Raji (cell line): Measurements from ENCODE around the gene AASDH.

Experiments used
- POLR2A ChIP-seq: IDR thresholded peaks from 2 replicates; pipeline ENCODE4 v1.6.1; 2011; ENCODE audit warnings: low read depth, low read length, control low read depth; ENCODE audit not compliant: insufficient read depth

AASDH gene

GRCh38 chr4:56311299-56311975, 75.9 kb downstream of the AASDH start:
- no peak for TF ChIP-seq POLR2A

DNA sequence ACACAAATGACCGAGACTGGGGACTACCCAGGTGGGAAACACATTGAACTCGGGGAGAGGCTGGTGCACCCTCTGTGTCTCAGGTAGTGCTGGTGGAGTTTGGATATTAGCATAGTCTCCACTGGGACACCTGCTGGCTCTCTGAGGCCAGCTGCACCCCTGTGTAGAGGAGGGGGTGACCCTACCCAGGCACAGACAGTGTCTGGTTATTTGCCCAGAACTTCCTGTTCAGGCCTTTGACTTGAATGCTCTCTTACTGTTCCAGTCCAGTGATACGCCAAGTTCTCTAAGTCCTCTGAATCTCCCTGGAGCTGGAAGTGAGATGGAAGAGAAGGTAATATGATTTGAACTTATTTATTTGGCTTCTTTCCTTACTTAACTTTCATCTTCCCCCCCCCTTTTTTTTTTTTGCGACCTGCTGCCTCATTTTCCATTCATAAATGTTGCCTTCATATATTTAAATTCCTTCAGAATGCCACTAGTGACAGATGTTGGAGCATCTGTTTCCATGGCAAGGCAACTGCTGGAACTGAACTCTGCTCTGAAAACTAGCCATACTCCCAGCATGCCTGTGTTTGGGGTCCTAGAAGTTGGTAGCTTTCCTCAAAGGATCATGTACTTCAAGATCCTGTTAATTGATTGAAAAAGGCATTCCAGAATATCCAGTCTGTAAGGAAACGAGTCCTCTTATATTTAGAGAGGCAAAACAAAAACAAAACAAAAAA, 76.7 kb downstream of the AASDH start:
- no peak for TF ChIP-seq POLR2A

- no peak for TF ChIP-seq POLR2A
Measured at GRCh38 chr4:56308384-56308783, 78.9 kb downstream of the AASDH start.

GRCh38 chr4:56307423-56307822, 79.9 kb downstream of the AASDH start:
- no peak for TF ChIP-seq POLR2A

- TF ChIP-seq POLR2A, result no peak
Measured at GRCh38 chr4:56305390-56305789, 81.9 kb downstream of the AASDH start.

DNA sequence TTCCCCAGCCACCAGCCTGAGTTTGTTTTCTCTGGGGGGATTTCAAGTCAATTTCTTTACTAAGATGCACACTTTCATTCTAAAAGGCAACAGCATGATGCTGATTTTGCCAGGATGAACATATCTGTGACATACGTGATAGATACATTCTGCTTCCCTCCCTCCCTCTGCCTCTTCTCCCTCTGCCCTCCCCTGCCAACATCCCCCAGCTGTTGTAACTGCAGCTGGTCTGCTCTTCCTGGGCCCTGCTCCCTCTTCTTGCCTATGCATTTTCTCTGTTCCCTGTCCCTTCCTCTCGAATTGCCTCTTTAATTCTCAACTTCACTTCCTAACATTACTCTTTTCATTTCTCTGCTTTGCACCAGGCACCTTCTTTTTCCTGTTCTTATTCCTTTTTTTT, 83.4 kb downstream of the AASDH start:
- TF ChIP-seq POLR2A, result no peak

GRCh38 chr4:56302760-56303159, 84.5 kb downstream of the AASDH start:
- no peak for TF ChIP-seq POLR2A

- no peak for TF ChIP-seq POLR2A
Measured at GRCh38 chr4:56301997-56302496, 85.2 kb downstream of the AASDH start.

- no peak for TF ChIP-seq POLR2A
Measured at GRCh38 chr4:56301181-56301996, 85.9 kb downstream of the AASDH start.

DNA sequence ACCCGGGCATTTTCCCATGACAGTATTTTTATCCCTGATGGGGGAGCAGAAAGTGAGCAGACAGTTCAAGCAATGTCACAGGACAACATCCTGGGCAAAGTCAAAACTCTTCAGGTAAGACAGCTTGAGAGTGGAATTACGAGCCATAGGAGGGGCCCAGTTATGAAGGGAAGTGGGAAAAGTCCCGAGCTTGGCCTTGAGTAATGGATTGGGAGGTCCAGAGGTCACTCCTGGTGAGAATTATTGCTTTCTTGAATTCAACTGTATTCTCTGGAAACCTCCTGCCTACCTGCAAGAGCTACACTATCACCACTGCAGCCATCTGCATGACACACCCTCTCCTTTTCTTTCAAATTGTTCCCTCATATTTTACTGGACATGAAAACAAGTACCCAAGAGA, 89.1 kb downstream of the AASDH start:
- TF ChIP-seq POLR2A, result no peak

DNA sequence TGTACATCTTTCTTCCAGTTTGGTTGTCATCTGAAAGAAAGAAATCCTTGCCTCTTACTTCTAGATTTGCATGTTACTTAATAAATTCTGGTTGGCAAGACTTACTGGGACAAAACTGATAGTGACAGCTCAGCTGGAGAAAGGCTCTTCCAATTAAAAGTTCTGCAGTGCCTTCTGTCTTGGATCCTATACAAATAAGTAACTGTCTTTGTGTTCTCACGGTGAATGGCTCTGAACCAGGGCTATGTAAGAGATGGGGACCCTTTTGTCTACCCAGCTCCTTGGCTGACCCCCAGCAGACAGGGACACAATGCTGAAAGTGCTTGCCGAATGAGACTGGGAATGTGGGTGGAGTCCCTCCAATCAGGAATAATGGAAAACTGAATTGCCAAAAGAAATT, 89.5 kb downstream of the AASDH start:
- no peak for TF ChIP-seq POLR2A

DNA sequence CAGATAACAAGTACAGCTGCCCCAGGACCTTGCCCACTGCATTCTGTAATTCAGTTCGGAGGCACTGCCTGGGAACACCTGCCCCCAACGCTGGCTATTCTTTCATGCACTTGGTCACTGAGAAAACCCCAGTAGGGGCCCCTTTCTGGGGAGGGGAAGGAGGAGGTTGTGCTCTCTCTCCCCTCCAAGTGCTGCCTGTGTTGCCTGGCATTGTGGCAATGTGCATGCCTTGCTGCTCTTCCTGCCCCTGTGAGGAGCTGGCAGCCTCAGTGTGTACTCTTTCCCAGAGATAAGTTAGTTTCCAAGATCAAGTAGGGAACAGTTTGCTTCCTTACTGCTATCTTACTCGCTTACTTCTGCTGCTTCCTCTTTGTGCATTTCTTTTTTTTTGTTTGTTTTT, 90.8 kb downstream of the AASDH start:
- no peak for TF ChIP-seq POLR2A

DNA sequence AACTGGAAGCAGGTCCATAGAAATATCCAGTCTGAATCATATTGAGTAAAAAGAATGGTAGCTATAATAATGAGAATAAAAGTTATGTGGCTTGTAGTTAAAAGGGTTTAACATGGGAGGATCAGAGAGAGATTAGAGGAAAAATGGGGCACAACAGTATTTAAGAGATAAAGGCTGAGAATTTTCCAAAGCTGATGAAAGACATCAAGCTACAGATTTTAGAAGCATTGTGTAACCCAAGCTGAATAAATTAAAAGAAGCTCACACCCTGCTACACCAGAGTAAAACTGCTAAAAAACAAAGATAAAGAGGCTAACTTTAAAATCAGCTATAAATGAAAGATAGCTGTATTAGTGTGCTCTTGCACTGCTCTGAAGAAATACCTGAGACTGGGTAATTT, 94.2 kb downstream of the AASDH start:
- TF ChIP-seq POLR2A, result no peak

GRCh38 chr4:56289934-56290333, 97.4 kb downstream of the AASDH start:
- TF ChIP-seq POLR2A, result no peak

- TF ChIP-seq POLR2A, result no peak
Measured at GRCh38 chr4:56288663-56289062, 98.6 kb downstream of the AASDH start.
